GM18505 (cell line): Measurements from ENCODE around the gene NECAB2.

ENCODE experiments used
- ATAC-seq: cut with Tn5 transposase; IDR thresholded peaks from one replicate; pipeline ENCODE4 v1.9.1; 2021; ENCODE audit not compliant: unreplicated experiment
- POLR2A ChIP-seq: IDR thresholded peaks from 4 replicates; pipeline ENCODE4 v1.6.1; 2011; ENCODE audit warnings: borderline replicate concordance; ENCODE audit not compliant: insufficient read depth, insufficient read length; ENCODE audit errors: extremely low read depth

NECAB2 gene

GRCh38 chr16:84036131-84036530 is 68.1 kb downstream of the NECAB2 start:
- no peak for TF ChIP-seq POLR2A
- ATAC-seq = no peak

- no peak for ATAC-seq
- no peak for TF ChIP-seq POLR2A
Measured at GRCh38 chr16:84036982-84037425, 69.0 kb downstream of the NECAB2 start.

DNA sequence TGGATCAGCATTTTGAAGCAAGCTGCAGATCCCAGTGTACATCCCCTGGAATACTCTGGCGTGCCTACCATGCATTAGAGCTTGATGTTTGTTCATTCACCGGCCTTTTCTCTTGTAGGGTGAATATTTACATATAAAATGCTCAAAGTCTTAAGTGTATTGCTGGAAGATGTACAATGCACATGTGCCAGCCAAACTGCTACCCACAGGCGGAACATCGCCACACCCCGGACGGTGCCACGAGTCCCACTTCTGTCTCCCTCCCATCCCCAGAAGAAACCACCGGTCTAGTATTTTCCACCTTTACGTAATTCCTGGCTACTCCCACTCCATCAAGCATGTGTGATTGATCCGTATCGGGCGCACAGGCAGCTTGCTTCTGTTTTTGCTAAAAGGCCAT is 70.4 kb downstream of the NECAB2 start:
- ATAC-seq = no peak
- TF ChIP-seq POLR2A = no peak

- ATAC-seq = no peak
- TF ChIP-seq POLR2A = no peak
Measured at GRCh38 chr16:84039696-84040095, 71.7 kb downstream of the NECAB2 start.

GRCh38 chr16:84040226-84040822 is 72.3 kb downstream of the NECAB2 start:
- no peak for ATAC-seq
- no peak for TF ChIP-seq POLR2A

- TF ChIP-seq POLR2A = no peak
- ATAC-seq = no peak
Measured at GRCh38 chr16:84040823-84041820, 73.1 kb downstream of the NECAB2 start.

DNA sequence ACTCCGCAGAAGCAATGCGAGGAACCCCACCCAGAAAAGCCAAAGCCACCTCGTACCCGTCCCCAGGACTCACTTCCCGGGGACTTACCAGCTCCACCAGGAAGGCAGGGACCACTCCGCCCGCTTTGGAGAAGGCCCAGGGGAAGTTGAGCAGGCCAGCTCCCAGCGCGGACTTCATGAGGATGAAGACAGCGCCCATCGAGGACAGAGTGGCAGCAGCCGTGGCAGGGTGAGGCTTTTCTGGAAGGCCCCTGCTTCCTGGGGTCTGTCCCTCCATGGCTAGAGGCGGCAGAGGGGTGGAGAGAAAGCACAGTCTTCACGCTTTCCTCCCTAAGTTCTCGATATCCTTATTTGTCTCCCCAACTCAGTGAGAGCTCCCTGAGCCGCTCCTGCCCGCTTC is 73.8 kb downstream of the NECAB2 start:
- ATAC-seq = no peak
- no peak for TF ChIP-seq POLR2A

DNA sequence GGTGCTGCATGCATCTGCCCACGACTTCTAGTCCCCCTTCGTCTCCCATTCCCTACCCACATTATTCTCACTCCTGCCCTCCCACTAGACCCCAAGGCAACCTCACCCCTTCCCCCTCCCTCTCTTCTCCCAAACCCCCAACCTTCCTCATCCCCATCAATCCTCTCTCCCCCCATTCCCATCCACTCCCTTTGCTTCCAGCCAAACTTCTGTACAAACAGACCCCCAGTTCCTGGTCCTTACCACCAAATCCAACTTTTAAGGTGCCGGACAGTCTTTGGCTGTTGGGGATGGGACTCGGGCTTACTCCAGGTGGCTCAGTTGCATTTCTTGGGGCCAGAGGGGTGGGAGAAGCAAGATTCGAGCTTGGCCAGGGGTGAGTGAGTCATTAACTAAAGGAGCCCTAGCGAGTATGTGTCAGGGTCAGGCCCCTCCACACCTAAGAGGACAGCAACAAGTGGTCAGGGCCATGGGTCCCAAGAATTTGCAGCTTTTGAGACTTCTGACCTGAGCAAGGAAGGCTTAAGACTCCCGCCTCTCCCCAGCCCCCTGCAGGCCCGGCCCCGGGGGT is 74.3 kb downstream of the NECAB2 start, which contains the start of gene SLC38A8:
Gene SLC38A8, minus strand, starts transcription at position 488 of the 571 bp plus-strand sequence. CDS start 638 bp downstream, outside the sequence.
- no peak for ATAC-seq
- no peak for TF ChIP-seq POLR2A

DNA sequence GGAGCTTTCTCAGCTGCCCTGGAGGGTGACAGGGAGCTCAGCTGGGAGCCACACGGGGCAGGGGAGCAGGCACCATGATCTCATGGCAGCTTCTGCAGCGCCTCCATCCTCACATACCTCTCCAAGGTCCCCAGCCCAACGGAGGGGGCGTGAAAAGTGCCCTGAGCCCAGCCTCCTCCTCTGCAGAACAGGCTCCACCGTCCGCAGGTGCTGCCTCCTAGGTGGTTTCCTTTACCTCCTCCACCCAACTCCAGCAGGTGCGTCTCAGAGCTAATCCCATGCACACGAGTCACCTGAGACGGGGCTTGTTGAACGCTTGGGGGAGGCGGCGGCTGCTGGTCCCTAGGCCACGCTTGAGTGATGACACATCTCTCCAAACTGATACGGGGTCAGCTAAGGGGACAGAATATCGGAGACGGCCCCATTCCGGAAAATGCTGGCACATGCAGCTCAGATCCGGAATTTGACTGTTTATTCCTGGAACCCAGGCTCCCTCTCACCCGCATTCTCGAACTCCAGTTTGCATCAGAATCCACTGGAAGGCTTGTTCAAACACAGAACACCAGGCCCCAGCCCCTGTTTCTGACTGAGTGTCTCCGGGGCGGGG is 74.9 kb downstream of the NECAB2 start:
- no peak for TF ChIP-seq POLR2A
- no peak for ATAC-seq

- ATAC-seq = no peak
- no peak for TF ChIP-seq POLR2A
Measured at GRCh38 chr16:84043486-84044117, 75.6 kb downstream of the NECAB2 start.

DNA sequence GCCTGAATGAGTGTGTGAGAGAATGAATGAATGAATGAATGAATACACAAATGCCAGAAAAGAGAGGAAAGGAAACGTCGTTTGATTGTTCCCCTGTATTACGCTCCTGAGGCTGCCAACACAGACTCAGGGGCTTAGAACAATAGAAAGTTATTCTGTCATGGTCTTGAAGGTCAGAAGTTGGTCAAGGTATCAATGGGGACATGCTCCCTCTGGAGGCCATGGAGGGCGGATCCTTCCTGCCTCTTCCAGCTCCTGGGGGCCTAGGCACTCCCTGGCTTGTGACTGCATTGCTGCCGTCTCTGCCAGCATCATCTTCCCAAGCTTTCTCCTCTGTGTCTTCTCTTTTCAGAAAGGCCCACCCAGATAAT is 76.1 kb downstream of the NECAB2 start:
- no peak for TF ChIP-seq POLR2A

GRCh38 chr16:84045001-84045817 is 77.2 kb downstream of the NECAB2 start:
- ATAC-seq = no peak
- TF ChIP-seq POLR2A = no peak

More for the DNA sequence above, 76.1 kb downstream of the NECAB2 start:
- ATAC-seq = no peak

DNA sequence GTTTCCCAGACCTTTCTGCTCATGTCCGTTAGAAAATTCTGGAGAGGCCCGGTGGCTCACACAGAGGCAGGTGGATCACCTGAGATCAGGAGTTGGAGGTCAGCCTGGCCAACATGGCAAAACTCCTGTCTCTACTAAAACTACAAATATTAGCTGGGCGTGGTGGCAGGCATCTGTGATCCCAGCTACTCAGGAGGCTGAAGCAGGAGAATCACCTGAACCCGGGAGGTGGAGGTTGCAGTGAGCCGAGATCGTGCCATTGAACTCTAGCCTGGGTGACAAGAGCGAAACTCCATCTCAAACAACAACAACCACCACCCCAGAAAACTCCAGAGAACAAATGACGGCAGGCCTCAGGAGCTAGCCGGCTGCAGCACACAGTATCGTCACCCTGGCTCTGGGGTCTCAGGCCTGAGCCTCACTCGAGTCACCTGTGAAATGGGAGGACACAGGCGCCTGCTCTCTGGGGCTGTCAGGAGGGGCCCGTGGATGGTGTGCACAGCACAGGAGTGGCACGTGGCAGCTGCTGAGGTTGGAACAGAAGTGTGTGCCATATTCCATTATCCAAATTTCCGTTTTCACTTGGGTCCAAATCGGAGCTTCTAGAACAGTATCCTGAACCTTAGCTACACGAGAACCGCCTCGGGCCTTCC is 77.9 kb downstream of the NECAB2 start:
- ATAC-seq = no peak
- TF ChIP-seq POLR2A = no peak
